ENCODE data around the gene ANKRD52.
"Not testable (repeated sequence)": the region's sequence is repeated elsewhere in the genome, so short reads cannot be mapped to it uniquely, and the experiment has no call there.

The ANKRD52 gene

DNA sequence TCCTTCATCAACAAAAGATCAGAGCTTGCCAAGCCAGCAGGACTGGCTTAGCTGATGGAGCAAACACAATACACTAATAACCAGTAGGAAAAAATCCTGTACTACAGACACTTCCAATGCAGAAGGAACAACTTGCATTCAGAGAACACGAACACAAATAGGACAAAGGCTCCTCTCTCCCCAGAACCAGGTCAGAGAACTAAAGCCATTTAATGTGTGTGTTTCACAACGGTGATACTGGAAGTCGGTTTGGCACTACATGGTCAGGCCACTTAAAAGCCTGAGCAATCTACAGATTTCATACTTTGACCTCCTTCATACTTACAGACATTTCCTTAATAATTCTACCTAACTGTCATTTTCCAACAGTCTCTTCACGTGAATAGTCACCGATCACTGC, 35.6 kb upstream of the ANKRD52 start:
- H3K4me3 ChIP-seq (ENCODE audit: low read depth, low read length): no peak overlapping the region
- no peak overlapping the region for H3K27ac ChIP-seq
- in situ Hi-C loops (cut with HindIII; ENCODE audit: low pct_ligation_motif_present, low sequenced_read_pairs): no loop called here
- no peak for TF ChIP-seq CTCF (IDR thresholded peaks at IDR 0.05; ENCODE audit: low read depth, low read length, missing control alignments)
- DNase-seq: no peak
- peaks cover 14% of the 10 kb centered on the region for H3K36me3 ChIP-seq (replicated peaks)
- no peaks in the 10 kb centered on the region for H3K27me3 ChIP-seq (replicated peaks)

GRCh38 chr12:56288705-56289387, 30.7 kb upstream of the ANKRD52 start:
- in situ Hi-C loops (cut with HindIII; ENCODE audit: low pct_ligation_motif_present, low sequenced_read_pairs): no loop called here
- no peak for TF ChIP-seq CTCF (IDR thresholded peaks at IDR 0.05; ENCODE audit: low read depth, low read length, missing control alignments)

DNA sequence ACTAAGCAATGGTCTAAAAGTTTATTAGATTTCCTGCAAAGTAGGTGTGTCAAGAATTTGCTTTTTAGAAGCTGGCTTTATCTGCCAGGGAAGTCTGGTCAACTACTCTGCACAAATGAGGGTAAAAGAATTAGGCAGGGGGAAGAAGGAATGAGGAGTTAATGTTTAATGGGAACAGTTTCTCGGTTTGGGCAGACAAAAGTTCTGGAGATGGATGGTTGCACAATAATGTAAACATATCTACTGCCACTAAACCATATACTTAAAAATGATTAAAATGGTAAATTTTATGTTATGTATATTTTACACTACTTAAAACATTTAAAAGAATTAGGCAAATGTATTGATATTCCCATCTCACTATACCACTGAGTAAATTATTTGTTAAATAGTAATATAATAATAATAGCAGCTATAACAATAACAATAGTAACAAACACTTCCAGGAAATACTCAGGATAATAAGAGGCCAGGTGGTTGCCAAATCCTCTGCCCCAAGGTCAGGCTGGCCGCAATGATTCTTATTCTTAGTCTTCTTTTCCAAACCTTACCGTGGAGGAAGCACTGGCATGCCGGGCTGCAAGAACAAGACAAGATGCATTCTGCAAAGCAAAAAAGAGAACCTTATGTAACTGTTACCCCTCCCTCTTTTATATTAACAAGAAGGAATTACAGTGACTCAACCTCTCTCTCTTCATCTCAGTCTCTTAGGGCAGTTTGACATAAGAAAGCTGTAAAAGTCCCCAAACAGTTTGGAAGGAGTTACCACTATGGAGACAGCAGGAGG, 28.1 kb upstream of the ANKRD52 start:
- H3K36me3 ChIP-seq (replicated peaks): peaks cover 50% of the 10 kb centered on the region
- in situ Hi-C loops (cut with HindIII; ENCODE audit: low pct_ligation_motif_present, low sequenced_read_pairs): no loop called here

More at GRCh38 chr12:56288705-56289387, 30.7 kb upstream of the ANKRD52 start:
- Histone ChIP-seq H3K27ac (no peak overlapping the region), H3K36me3 (replicated peaks) (peaks cover 28% of the 10 kb centered on the region), H3K27me3 (replicated peaks) (no peaks in the 10 kb centered on the region), H3K4me3 (ENCODE audit: low read depth, low read length) (no peak overlapping the region)
- no peak for DNase-seq

GRCh38 chr12:56284263-56284662, 26.1 kb upstream of the ANKRD52 start:
- in situ Hi-C loops (cut with HindIII; ENCODE audit: low pct_ligation_motif_present, low sequenced_read_pairs); H3K27me3 ChIP-seq (replicated peaks); H3K27ac ChIP-seq; DNase-seq; H3K4me3 ChIP-seq (ENCODE audit: low read depth, low read length): not testable (repeated sequence)
- H3K36me3 ChIP-seq (replicated peaks): peaks cover 59% of the 10 kb centered on the region

More for the DNA sequence above, 28.1 kb upstream of the ANKRD52 start:
- DNase-seq: no peak
- Histone ChIP-seq H3K27me3 (replicated peaks) (no peaks in the 10 kb centered on the region), H3K27ac (no peak overlapping the region), H3K4me3 (ENCODE audit: low read depth, low read length) (no peak overlapping the region)
- no peak for TF ChIP-seq CTCF (IDR thresholded peaks at IDR 0.05; ENCODE audit: low read depth, low read length, missing control alignments)

- TF ChIP-seq CTCF (IDR thresholded peaks at IDR 0.05; ENCODE audit: low read depth, low read length, missing control alignments): no peak
- no peak for DNase-seq
- Histone ChIP-seq H3K27me3 (replicated peaks) (no peaks in the 10 kb centered on the region), H3K27ac (no peak overlapping the region), H3K36me3 (replicated peaks) (peaks cover 73% of the 10 kb centered on the region), H3K4me3 (ENCODE audit: low read depth, low read length) (no peak overlapping the region)
- in situ Hi-C loops (cut with HindIII; ENCODE audit: low pct_ligation_motif_present, low sequenced_read_pairs): no loop called here
These were observed 24.4 kb upstream of the ANKRD52 start for GRCh38 chr12:56282579-56282978.

GRCh38 chr12:56282030-56282429, 23.8 kb upstream of the ANKRD52 start:
- TF ChIP-seq CTCF (IDR thresholded peaks at IDR 0.05; ENCODE audit: low read depth, low read length, missing control alignments): no peak
- DNase-seq: no peak
- no peak overlapping the region for H3K4me3 ChIP-seq (ENCODE audit: low read depth, low read length)
- peaks cover 76% of the 10 kb centered on the region for H3K36me3 ChIP-seq (replicated peaks)
- no peak overlapping the region for H3K27ac ChIP-seq
- no peaks in the 10 kb centered on the region for H3K27me3 ChIP-seq (replicated peaks)
- in situ Hi-C loops (cut with HindIII; ENCODE audit: low pct_ligation_motif_present, low sequenced_read_pairs): no loop called here
